Endothelial cell (in vitro differentiated cells): Measurements from ENCODE around the gene ADAMTS2. TPM values are rescaled to one million over a fixed set of nuclear protein-coding genes. Genes with fewer than 3 reads are reported as not detected.

Experiments
- DNase-seq: peaks from one replicate; pipeline ENCODE4 v3.0.0; 2021; ENCODE audit warnings: low spot score
- H3K27ac Mint-ChIP-seq: one replicate; pipeline ENCODE4 v1.8.0; 2021; ENCODE audit warnings: mixed read lengths, inconsistent platforms; ENCODE audit not compliant: unreplicated experiment
- H3K27me3 Mint-ChIP-seq: one replicate; pipeline ENCODE4 v1.8.0; 2021; ENCODE audit warnings: mild to moderate bottlenecking, moderate library complexity, mixed read lengths, inconsistent platforms; ENCODE audit not compliant: unreplicated experiment
- H3K36me3 Mint-ChIP-seq: one replicate; pipeline ENCODE4 v1.8.0; 2021; ENCODE audit warnings: mild to moderate bottlenecking, low read depth, mixed read lengths, inconsistent platforms; ENCODE audit not compliant: unreplicated experiment
- H3K4me1 Mint-ChIP-seq: one replicate; pipeline ENCODE4 v1.8.0; 2021; ENCODE audit warnings: mild to moderate bottlenecking, mixed read lengths, inconsistent platforms; ENCODE audit not compliant: unreplicated experiment
- H3K4me3 Mint-ChIP-seq: one replicate; pipeline ENCODE4 v1.8.0; 2021; ENCODE audit warnings: mild to moderate bottlenecking, mixed read lengths, inconsistent platforms; ENCODE audit not compliant: unreplicated experiment
- H3K9me3 Mint-ChIP-seq: one replicate; pipeline ENCODE4 v1.8.0; 2021; ENCODE audit warnings: mixed read lengths, inconsistent platforms; ENCODE audit not compliant: unreplicated experiment
- long read RNA-seq: library from polyadenylated mRNA; unstranded; transcript quantifications from one replicate; pipeline ENCODE4 v2.0.0, GENCODE V29; 2020; ENCODE audit not compliant: unreplicated experiment
- total RNA-seq: library from RNA; stranded (reverse); fragmentation: NEBNext Ultra II Directional; extraction: Animal tissue kit (Norgen Biotek cat#: 25700); gene quantifications from one replicate; pipeline ENCODE4 v1.2.1, GENCODE V29; 2021; ENCODE audit not compliant: unreplicated experiment
- TF ChIP-seq, protein P1 (sequence below): fragments of 200-600 bp; sonication (generic); IDR thresholded peaks from one replicate; pipeline ENCODE4 v1.5.0; 2021; ENCODE audit warnings: antibody characterized with exemption; ENCODE audit not compliant: unreplicated experiment

The ADAMTS2 gene
- total RNA-seq: 1.5 TPM
- long read RNA-seq: 0 reads

GRCh38 chr5:179345433-179346321 is at the start of gene ADAMTS2:
ADAMTS2 (minus strand) TSS chr5:179345461; CDS start chr5:179345328, 133 bp downstream.
- Mint-ChIP-seq H3K36me3 (peaks cover 17% of the 10 kb centered on the region), H3K27ac (no peak within 1 kb of the TSS), H3K4me1 (peaks cover 17% of the 10 kb centered on the region), H3K4me3 (peak within 1 kb of the TSS; percentile 79), H3K27me3 (peaks cover 37% of the 10 kb centered on the region), H3K9me3 (no peaks in the 10 kb centered on the region)
- no peak for DNase-seq
- TF ChIP-seq, protein P1, sequence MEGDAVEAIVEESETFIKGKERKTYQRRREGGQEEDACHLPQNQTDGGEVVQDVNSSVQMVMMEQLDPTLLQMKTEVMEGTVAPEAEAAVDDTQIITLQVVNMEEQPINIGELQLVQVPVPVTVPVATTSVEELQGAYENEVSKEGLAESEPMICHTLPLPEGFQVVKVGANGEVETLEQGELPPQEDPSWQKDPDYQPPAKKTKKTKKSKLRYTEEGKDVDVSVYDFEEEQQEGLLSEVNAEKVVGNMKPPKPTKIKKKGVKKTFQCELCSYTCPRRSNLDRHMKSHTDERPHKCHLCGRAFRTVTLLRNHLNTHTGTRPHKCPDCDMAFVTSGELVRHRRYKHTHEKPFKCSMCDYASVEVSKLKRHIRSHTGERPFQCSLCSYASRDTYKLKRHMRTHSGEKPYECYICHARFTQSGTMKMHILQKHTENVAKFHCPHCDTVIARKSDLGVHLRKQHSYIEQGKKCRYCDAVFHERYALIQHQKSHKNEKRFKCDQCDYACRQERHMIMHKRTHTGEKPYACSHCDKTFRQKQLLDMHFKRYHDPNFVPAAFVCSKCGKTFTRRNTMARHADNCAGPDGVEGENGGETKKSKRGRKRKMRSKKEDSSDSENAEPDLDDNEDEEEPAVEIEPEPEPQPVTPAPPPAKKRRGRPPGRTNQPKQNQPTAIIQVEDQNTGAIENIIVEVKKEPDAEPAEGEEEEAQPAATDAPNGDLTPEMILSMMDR: no peak

DNA sequence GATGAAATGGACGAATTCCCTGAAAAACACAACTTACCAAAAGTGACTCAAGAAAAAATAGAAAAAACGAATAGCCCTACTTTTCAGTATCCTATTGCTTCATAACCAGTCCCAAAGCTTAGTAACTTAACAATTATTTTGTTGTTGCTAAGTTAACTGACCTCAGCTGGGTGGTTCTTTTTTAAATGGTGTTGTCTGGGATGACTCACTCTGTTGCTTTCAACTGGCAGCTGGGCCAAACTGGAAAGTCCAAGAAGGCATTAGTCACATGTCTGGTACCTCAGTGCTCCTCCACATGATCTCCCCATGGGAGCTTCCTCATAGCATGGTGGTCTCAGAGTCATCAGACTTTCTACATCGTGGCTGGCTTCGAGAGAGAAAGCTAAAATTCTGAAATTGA is 47.8 kb upstream of the ADAMTS2 start:
- Mint-ChIP-seq H3K4me1 (no peaks in the 10 kb centered on the region), H3K27ac (no peak overlapping the region), H3K27me3 (peaks cover 4% of the 10 kb centered on the region), H3K4me3 (no peak overlapping the region), H3K9me3 (peaks cover 14% of the 10 kb centered on the region), H3K36me3 (peaks cover 7% of the 10 kb centered on the region)
- no peak for DNase-seq
- TF ChIP-seq, protein P1: no peak

- Mint-ChIP-seq H3K27me3 (peaks cover 4% of the 10 kb centered on the region), H3K27ac (no peak overlapping the region), H3K9me3 (peaks cover 11% of the 10 kb centered on the region), H3K4me3 (no peak overlapping the region), H3K4me1 (no peaks in the 10 kb centered on the region), H3K36me3 (peaks cover 7% of the 10 kb centered on the region)
- TF ChIP-seq, protein P1: no peak
- DNase-seq: no peak
Observed at GRCh38 chr5:179387151-179388110, 42.2 kb upstream of the ADAMTS2 start.

DNA sequence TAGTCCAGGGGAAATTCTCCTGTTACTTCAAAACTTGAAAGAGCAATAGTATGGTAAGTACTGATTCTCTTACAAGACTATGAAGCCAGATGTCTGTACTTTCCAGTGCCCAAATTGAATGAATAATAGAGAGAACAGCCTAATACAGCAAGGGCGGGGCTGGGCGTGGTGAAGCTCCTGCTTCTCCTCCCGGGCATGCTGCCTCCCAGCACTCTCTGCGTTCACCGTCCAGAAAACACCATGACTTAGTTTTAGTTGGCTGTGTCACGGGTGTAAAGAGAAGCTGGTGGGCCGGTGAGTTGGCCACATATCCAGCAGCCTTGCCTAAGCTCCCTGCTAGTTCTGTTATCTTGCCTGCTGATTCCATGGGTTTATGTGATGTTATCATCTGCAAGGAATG is 40.7 kb upstream of the ADAMTS2 start:
- Mint-ChIP-seq H3K36me3 (peaks cover 7% of the 10 kb centered on the region), H3K27me3 (peaks cover 7% of the 10 kb centered on the region), H3K4me1 (no peaks in the 10 kb centered on the region), H3K27ac (no peak overlapping the region), H3K9me3 (peaks cover 9% of the 10 kb centered on the region), H3K4me3 (no peak overlapping the region)
- TF ChIP-seq, protein P1: no peak
- DNase-seq: no peak
